ENCODE measurements around the gene SNRNP70.
"Not testable (repeated sequence)": the region's sequence is repeated elsewhere in the genome, so short reads cannot be mapped to it uniquely, and the experiment has no call there.

Gene SNRNP70

GRCh38 chr19:49128545-49129237, 43.4 kb downstream of the SNRNP70 start:
- peaks cover 4% of the 10 kb centered on the region for H3K27me3 Mint-ChIP-seq
- H3K36me3 Mint-ChIP-seq, result peaks cover 1% of the 10 kb centered on the region
- ATAC-seq (ENCODE audit: low read depth), result no peak
- no peaks in the 10 kb centered on the region for H3K9me3 Mint-ChIP-seq
- peak overlapping the region; percentile 63 for H3K4me3 Mint-ChIP-seq
- no peak overlapping the region for H3K27ac Mint-ChIP-seq
- H3K4me1 Mint-ChIP-seq, result peaks cover 13% of the 10 kb centered on the region
- DNase-seq (ENCODE audit: low spot score in 2 of 2), result no peak

- ATAC-seq (ENCODE audit: low read depth), result no peak
- no peaks in the 10 kb centered on the region for H3K9me3 Mint-ChIP-seq
- peaks cover 1% of the 10 kb centered on the region for H3K36me3 Mint-ChIP-seq
- H3K4me1 Mint-ChIP-seq, result peaks cover 15% of the 10 kb centered on the region
- peaks cover 6% of the 10 kb centered on the region for H3K27me3 Mint-ChIP-seq
- no peak overlapping the region for H3K4me3 Mint-ChIP-seq
- DNase-seq (ENCODE audit: low spot score in 2 of 2), result no peak
- H3K27ac Mint-ChIP-seq, result no peak overlapping the region
These were observed 44.0 kb downstream of the SNRNP70 start for GRCh38 chr19:49129238-49129583.

- H3K27me3 Mint-ChIP-seq, result peaks cover 12% of the 10 kb centered on the region
- ATAC-seq (ENCODE audit: low read depth) (no peak), DNase-seq (ENCODE audit: low spot score in 2 of 2) (no peak)
- peaks cover 1% of the 10 kb centered on the region for H3K36me3 Mint-ChIP-seq
- no peak overlapping the region for H3K4me3 Mint-ChIP-seq
- peaks cover 15% of the 10 kb centered on the region for H3K4me1 Mint-ChIP-seq
- no peak overlapping the region for H3K27ac Mint-ChIP-seq
- H3K9me3 Mint-ChIP-seq, result no peaks in the 10 kb centered on the region
These were observed 45.1 kb downstream of the SNRNP70 start for GRCh38 chr19:49130325-49130724.

GRCh38 chr19:49132974-49133609, 47.8 kb downstream of the SNRNP70 start:
- no peak for DNase-seq (ENCODE audit: low spot score in 2 of 2)
- H3K27me3 Mint-ChIP-seq, result peaks cover 28% of the 10 kb centered on the region

GRCh38 chr19:49133621-49134454, 48.6 kb downstream of the SNRNP70 start:
- Mint-ChIP-seq H3K4me3 (peak overlapping the region; percentile 21), H3K27me3 (peaks cover 28% of the 10 kb centered on the region), H3K9me3 (no peaks in the 10 kb centered on the region), H3K27ac (no peak overlapping the region), H3K36me3 (peaks cover 4% of the 10 kb centered on the region), H3K4me1 (peaks cover 7% of the 10 kb centered on the region)
- peak; percentile 55 for ATAC-seq (ENCODE audit: low read depth)
- DNase-seq (ENCODE audit: low spot score in 2 of 2), result no peak

More at GRCh38 chr19:49132974-49133609, 47.8 kb downstream of the SNRNP70 start:
- Mint-ChIP-seq H3K4me3 (peak overlapping the region; percentile 21), H3K27ac (no peak overlapping the region), H3K9me3 (no peaks in the 10 kb centered on the region), H3K4me1 (peaks cover 13% of the 10 kb centered on the region), H3K36me3 (peaks cover 4% of the 10 kb centered on the region)
- peak; percentile 18 for ATAC-seq (ENCODE audit: low read depth)

- Mint-ChIP-seq H3K9me3 (no peaks in the 10 kb centered on the region), H3K4me1 (peaks cover 7% of the 10 kb centered on the region), H3K27me3 (peaks cover 28% of the 10 kb centered on the region), H3K27ac (no peak overlapping the region), H3K4me3 (no peak overlapping the region), H3K36me3 (peaks cover 4% of the 10 kb centered on the region)
- DNase-seq (ENCODE audit: low spot score in 2 of 2) (no peak), ATAC-seq (ENCODE audit: low read depth) (no peak)
These were observed 50.4 kb downstream of the SNRNP70 start for GRCh38 chr19:49135686-49136085.

- H3K4me3 Mint-ChIP-seq, result no peak overlapping the region
- H3K36me3 Mint-ChIP-seq, result peaks cover 6% of the 10 kb centered on the region
- no peak for ATAC-seq (ENCODE audit: low read depth)
- DNase-seq (ENCODE audit: low spot score in 2 of 2), result no peak
- no peaks in the 10 kb centered on the region for H3K9me3 Mint-ChIP-seq
- H3K4me1 Mint-ChIP-seq, result peaks cover 11% of the 10 kb centered on the region
- no peak overlapping the region for H3K27ac Mint-ChIP-seq
- peaks cover 32% of the 10 kb centered on the region for H3K27me3 Mint-ChIP-seq
These were observed 51.5 kb downstream of the SNRNP70 start for GRCh38 chr19:49136771-49137171.

GRCh38 chr19:49140951-49141350, 55.7 kb downstream of the SNRNP70 start:
- peaks cover 34% of the 10 kb centered on the region for H3K27me3 Mint-ChIP-seq
- H3K27ac Mint-ChIP-seq, result no peak overlapping the region
- H3K4me1 Mint-ChIP-seq, result peaks cover 16% of the 10 kb centered on the region
- no peak overlapping the region for H3K4me3 Mint-ChIP-seq
- peaks cover 6% of the 10 kb centered on the region for H3K36me3 Mint-ChIP-seq
- DNase-seq (ENCODE audit: low spot score in 2 of 2) (no peak), ATAC-seq (ENCODE audit: low read depth) (no peak)
- H3K9me3 Mint-ChIP-seq, result no peaks in the 10 kb centered on the region

- Mint-ChIP-seq H3K4me3 (no peak overlapping the region), H3K9me3 (no peaks in the 10 kb centered on the region), H3K27me3 (peaks cover 33% of the 10 kb centered on the region), H3K27ac (no peak overlapping the region), H3K4me1 (peaks cover 16% of the 10 kb centered on the region), H3K36me3 (peaks cover 6% of the 10 kb centered on the region)
- ATAC-seq (ENCODE audit: low read depth) (no peak), DNase-seq (ENCODE audit: low spot score in 2 of 2) (no peak)
These were observed 56.1 kb downstream of the SNRNP70 start for GRCh38 chr19:49141352-49141751.

GRCh38 chr19:49142866-49143335, 57.6 kb downstream of the SNRNP70 start:
- peaks cover 16% of the 10 kb centered on the region for H3K4me1 Mint-ChIP-seq
- H3K9me3 Mint-ChIP-seq, result no peaks in the 10 kb centered on the region
- ATAC-seq (ENCODE audit: low read depth) (peak; percentile 74), DNase-seq (ENCODE audit: low spot score in 2 of 2) (no peak)
- H3K27ac Mint-ChIP-seq, result no peak overlapping the region
- H3K36me3 Mint-ChIP-seq, result peaks cover 4% of the 10 kb centered on the region
- peaks cover 34% of the 10 kb centered on the region for H3K27me3 Mint-ChIP-seq
- H3K4me3 Mint-ChIP-seq, result peak overlapping the region; percentile 72

- ATAC-seq (ENCODE audit: low read depth), result peak; percentile 46
- H3K27me3 Mint-ChIP-seq, result peaks cover 41% of the 10 kb centered on the region
- H3K36me3 Mint-ChIP-seq, result peaks cover 4% of the 10 kb centered on the region
- peak; percentile 68 to 80 for DNase-seq (ENCODE audit: low spot score in 2 of 2)
- H3K9me3 Mint-ChIP-seq, result no peaks in the 10 kb centered on the region
- no peak overlapping the region for H3K27ac Mint-ChIP-seq
- no peak overlapping the region for H3K4me3 Mint-ChIP-seq
- H3K4me1 Mint-ChIP-seq, result peaks cover 20% of the 10 kb centered on the region
These were observed 60.5 kb downstream of the SNRNP70 start for GRCh38 chr19:49145573-49146407.

- not testable (repeated sequence) for DNase-seq (ENCODE audit: low spot score in 2 of 2); ATAC-seq (ENCODE audit: low read depth); H3K9me3 Mint-ChIP-seq; H3K27ac Mint-ChIP-seq; H3K36me3 Mint-ChIP-seq; H3K4me3 Mint-ChIP-seq
- peaks cover 38% of the 10 kb centered on the region for H3K27me3 Mint-ChIP-seq
- H3K4me1 Mint-ChIP-seq, result peaks cover 18% of the 10 kb centered on the region
These were observed 61.1 kb downstream of the SNRNP70 start for GRCh38 chr19:49146408-49146770.

- Mint-ChIP-seq H3K27ac (peak overlapping the region; percentile 7), H3K4me3 (peak overlapping the region; percentile 62)
These were observed 62.9 kb downstream of the SNRNP70 start for GRCh38 chr19:49148044-49148682.

More at GRCh38 chr19:49148044-49148682, 62.9 kb downstream of the SNRNP70 start:
- H3K27me3 Mint-ChIP-seq, result peaks cover 35% of the 10 kb centered on the region
- no peaks in the 10 kb centered on the region for H3K9me3 Mint-ChIP-seq
- H3K36me3 Mint-ChIP-seq, result no peaks in the 10 kb centered on the region
- ATAC-seq (ENCODE audit: low read depth) (no peak), DNase-seq (ENCODE audit: low spot score in 2 of 2) (no peak)
- peaks cover 11% of the 10 kb centered on the region for H3K4me1 Mint-ChIP-seq

Data from memory B cell (primary cell).